ENCODE data around the gene MAP3K3. TPM values are rescaled to one million over a fixed set of nuclear protein-coding genes. Genes with fewer than 3 reads are reported as not detected.
A peak's percentile ranks its signal among the peaks of the same experiment; 100 is the strongest.

Gene MAP3K3
- total RNA-seq, 1 experiment from 2014 or later, result 14.1 TPM

DNA sequence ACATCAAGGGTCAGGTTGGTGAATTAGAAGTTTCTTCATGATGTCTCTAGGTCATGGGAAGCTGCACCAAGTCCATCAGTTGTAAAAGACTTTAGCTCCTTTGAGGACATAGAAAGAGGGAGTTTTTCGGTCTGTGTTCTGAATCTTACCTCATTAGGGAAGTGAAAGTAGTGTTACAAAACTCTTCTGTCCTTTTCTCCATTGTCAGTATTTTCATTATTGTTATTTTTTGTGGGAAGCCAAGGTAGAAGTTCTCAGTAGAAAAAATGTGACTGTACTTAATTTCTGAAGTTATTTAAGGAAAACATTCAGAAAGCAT lies 24.2 kb downstream of the MAP3K3 start:
- Histone ChIP-seq H3F3A (ENCODE audit: insufficient read depth, low read depth) (peaks cover 7% of the 10 kb centered on the region; the same call in 1 of the 2 replicates), H3K4me1 (replicated peaks; ENCODE audit: insufficient read depth) (peaks cover 18% of the 10 kb centered on the region), H2AFZ (no peak overlapping the region), H3K4me3 (no peak overlapping the region), H3K27me3 (ENCODE audit: insufficient read depth, low read depth) (no peaks in the 10 kb centered on the region), H3K9me2 (ENCODE audit: insufficient read depth) (no peaks in the 10 kb centered on the region), H3K79me2 (ENCODE audit: low read depth) (no peaks in the 10 kb centered on the region), H3K9me3 (ENCODE audit: insufficient read depth, low read depth) (no peaks in the 10 kb centered on the region), H3K27ac (no peak overlapping the region), H3K36me3 (ENCODE audit: low read depth) (no peaks in the 10 kb centered on the region), H4K20me1 (ENCODE audit: insufficient read depth) (no peaks in the 10 kb centered on the region), H3K4me2 (no peak overlapping the region)
- TF ChIP-seq, protein P1, sequence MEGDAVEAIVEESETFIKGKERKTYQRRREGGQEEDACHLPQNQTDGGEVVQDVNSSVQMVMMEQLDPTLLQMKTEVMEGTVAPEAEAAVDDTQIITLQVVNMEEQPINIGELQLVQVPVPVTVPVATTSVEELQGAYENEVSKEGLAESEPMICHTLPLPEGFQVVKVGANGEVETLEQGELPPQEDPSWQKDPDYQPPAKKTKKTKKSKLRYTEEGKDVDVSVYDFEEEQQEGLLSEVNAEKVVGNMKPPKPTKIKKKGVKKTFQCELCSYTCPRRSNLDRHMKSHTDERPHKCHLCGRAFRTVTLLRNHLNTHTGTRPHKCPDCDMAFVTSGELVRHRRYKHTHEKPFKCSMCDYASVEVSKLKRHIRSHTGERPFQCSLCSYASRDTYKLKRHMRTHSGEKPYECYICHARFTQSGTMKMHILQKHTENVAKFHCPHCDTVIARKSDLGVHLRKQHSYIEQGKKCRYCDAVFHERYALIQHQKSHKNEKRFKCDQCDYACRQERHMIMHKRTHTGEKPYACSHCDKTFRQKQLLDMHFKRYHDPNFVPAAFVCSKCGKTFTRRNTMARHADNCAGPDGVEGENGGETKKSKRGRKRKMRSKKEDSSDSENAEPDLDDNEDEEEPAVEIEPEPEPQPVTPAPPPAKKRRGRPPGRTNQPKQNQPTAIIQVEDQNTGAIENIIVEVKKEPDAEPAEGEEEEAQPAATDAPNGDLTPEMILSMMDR (conservative IDR thresholded peaks at IDR 0.05), result no peak
- no TSS peak for BruUV-seq (replicated peaks)
- POLR2A ChIA-PET (ENCODE audit: unreplicated experiment), result interaction anchor here (0.6 kb wide), 1 partner anchor 133 kb away, joined by 5 read pairs; no protein-coding TSS in a partner anchor
- intact Hi-C loops (cut with micrococcal nuclease; ENCODE audit: unreplicated experiment), result no loop called here
- CTCF ChIA-PET, result no interaction called here
- DNase-seq, result no peak

DNA sequence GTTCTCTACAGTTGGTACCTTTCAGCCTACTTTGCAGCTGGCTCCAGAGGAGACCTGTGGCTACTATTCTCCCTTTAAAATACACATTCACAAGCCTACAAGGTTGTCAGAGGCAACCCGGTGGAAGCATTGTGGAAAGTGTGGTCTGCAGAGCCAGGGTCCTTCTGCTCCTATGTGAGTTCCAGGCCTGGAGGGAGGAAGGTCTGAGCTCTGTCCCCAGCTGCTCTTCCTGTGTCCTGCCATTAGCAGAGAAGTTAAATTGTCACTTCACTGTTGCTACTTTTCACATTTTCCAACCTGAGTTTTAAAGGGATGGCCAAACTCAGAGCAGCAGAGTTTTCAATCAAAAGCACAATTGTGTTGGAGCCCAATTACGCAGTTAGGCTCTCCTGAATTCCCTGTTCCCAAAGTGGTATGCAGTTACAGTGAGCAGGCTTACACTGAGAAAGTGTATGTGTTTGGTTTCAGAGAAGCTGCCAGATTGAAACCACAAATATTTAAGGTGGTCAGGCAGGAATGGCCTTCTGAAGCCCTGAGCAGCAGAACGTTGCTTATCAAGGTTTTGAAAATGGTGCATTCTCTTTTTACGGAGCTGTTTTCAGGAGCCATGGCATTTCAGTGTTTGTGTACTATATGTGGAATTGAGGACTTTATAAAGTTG lies 25.0 kb downstream of the MAP3K3 start:
- CTCF ChIA-PET, result no interaction called here
- no peaks in the 10 kb centered on the region for H3K9me3 ChIP-seq (ENCODE audit: insufficient read depth, low read depth)
- no peak overlapping the region for H3K4me3 ChIP-seq
- peak overlapping the region; percentile 8 for H3K4me2 ChIP-seq
- peaks cover 7% of the 10 kb centered on the region; the same call in 1 of the 2 replicates for H3F3A ChIP-seq (ENCODE audit: insufficient read depth, low read depth)
- intact Hi-C loops (cut with micrococcal nuclease; ENCODE audit: unreplicated experiment), result no loop called here
- DNase-seq, result peak; percentile 52 to 82
- H3K36me3 ChIP-seq (ENCODE audit: low read depth), result no peaks in the 10 kb centered on the region
- no peaks in the 10 kb centered on the region for H3K79me2 ChIP-seq (ENCODE audit: low read depth)
- POLR2A ChIA-PET (ENCODE audit: unreplicated experiment), result interaction anchor here (0.6 to 0.8 kb wide), 2 partner anchors 25 to 132 kb away, joined by 5 to 7 read pairs; no protein-coding TSS in a partner anchor
- no peak overlapping the region for H2AFZ ChIP-seq
- H3K4me1 ChIP-seq (replicated peaks; ENCODE audit: insufficient read depth), result peaks cover 22% of the 10 kb centered on the region
- no peaks in the 10 kb centered on the region for H4K20me1 ChIP-seq (ENCODE audit: insufficient read depth)
- TF ChIP-seq, protein P1 (conservative IDR thresholded peaks at IDR 0.05), result no peak
- TF ChIP-seq EZH2 (IDR thresholded peaks at IDR 0.05; ENCODE audit: low read depth), result no peak
- no peaks in the 10 kb centered on the region for H3K27me3 ChIP-seq (ENCODE audit: insufficient read depth, low read depth)
- H3K27ac ChIP-seq, result no peak overlapping the region
- BruUV-seq (replicated peaks), result no TSS peak
- no peaks in the 10 kb centered on the region for H3K9me2 ChIP-seq (ENCODE audit: insufficient read depth)

GRCh38 chr17:63647936-63648335 lies 25.7 kb downstream of the MAP3K3 start:
- Histone ChIP-seq H3K79me2 (ENCODE audit: low read depth) (no peaks in the 10 kb centered on the region), H3K36me3 (ENCODE audit: low read depth) (no peaks in the 10 kb centered on the region), H3F3A (ENCODE audit: insufficient read depth, low read depth) (peaks cover 7% of the 10 kb centered on the region; the same call in 1 of the 2 replicates), H3K4me2 (peak overlapping the region; percentile 8), H3K4me1 (replicated peaks; ENCODE audit: insufficient read depth) (peaks cover 22% of the 10 kb centered on the region), H3K4me3 (no peak overlapping the region), H4K20me1 (ENCODE audit: insufficient read depth) (no peaks in the 10 kb centered on the region), H3K27me3 (ENCODE audit: insufficient read depth, low read depth) (no peaks in the 10 kb centered on the region), H3K9me2 (ENCODE audit: insufficient read depth) (no peaks in the 10 kb centered on the region), H3K27ac (no peak overlapping the region), H3K9me3 (ENCODE audit: insufficient read depth, low read depth) (no peaks in the 10 kb centered on the region), H2AFZ (no peak overlapping the region)
- intact Hi-C loops (cut with micrococcal nuclease; ENCODE audit: unreplicated experiment), result no loop called here
- ChIA-PET POLR2A (ENCODE audit: unreplicated experiment) (interaction anchor here (0.8 kb wide), 1 partner anchor 26 kb away, joined by 7 read pairs; no protein-coding TSS in a partner anchor), CTCF (no interaction called here)
- DNase-seq, result no peak
- TF ChIP-seq, protein P1 (conservative IDR thresholded peaks at IDR 0.05), result no peak
- no peak for TF ChIP-seq EZH2 (IDR thresholded peaks at IDR 0.05; ENCODE audit: low read depth)
- no TSS peak for BruUV-seq (replicated peaks)
